T-helper 9 cell (primary cell): ENCODE results near the gene CBX2.
"Not testable (repeated sequence)": the region's sequence is repeated elsewhere in the genome, so short reads cannot be mapped to it uniquely, and the experiment has no call there.

Experiments used
- DNase-seq: peaks from one replicate; pipeline ENCODE4 v3.0.0-alpha.2; 2020

CBX2 gene

GRCh38 chr17:79772726-79773125, 5.2 kb upstream of the CBX2 start:
- DNase-seq, result not testable (repeated sequence)

- no peak for DNase-seq
Measured at GRCh38 chr17:79774561-79774975, 3.4 kb upstream of the CBX2 start.

GRCh38 chr17:79775632-79776031, 2.3 kb upstream of the CBX2 start:
- no peak for DNase-seq

GRCh38 chr17:79776376-79777119, 1.4 kb upstream of the CBX2 start:
- DNase-seq, result no peak

- DNase-seq, result no peak
Measured at GRCh38 chr17:79777120-79777893, 641 bp upstream of the CBX2 start.

GRCh38 chr17:79778504-79779083, 646 bp downstream of the CBX2 start:
- no peak for DNase-seq

GRCh38 chr17:79779084-79779529, 1.2 kb downstream of the CBX2 start:
- DNase-seq, result no peak

GRCh38 chr17:79779661-79780365, 1.9 kb downstream of the CBX2 start:
- no peak for DNase-seq

GRCh38 chr17:79781012-79781650, 3.2 kb downstream of the CBX2 start:
- DNase-seq, result no peak

- DNase-seq, result no peak
Measured at GRCh38 chr17:79781736-79782575, 4.0 kb downstream of the CBX2 start.

GRCh38 chr17:79783891-79784290, 5.9 kb downstream of the CBX2 start:
- no peak for DNase-seq

GRCh38 chr17:79784353-79785016, 6.5 kb downstream of the CBX2 start:
- no peak for DNase-seq

GRCh38 chr17:79785017-79785899, 7.3 kb downstream of the CBX2 start:
- DNase-seq, result no peak

GRCh38 chr17:79785900-79786810, 8.2 kb downstream of the CBX2 start:
- no peak for DNase-seq

- DNase-seq, result no peak
Measured at GRCh38 chr17:79786930-79787643, 9.1 kb downstream of the CBX2 start.

GRCh38 chr17:79788455-79788854, 10.5 kb downstream of the CBX2 start:
- no peak for DNase-seq

- DNase-seq, result no peak
Measured at GRCh38 chr17:79788989-79789942, 11.3 kb downstream of the CBX2 start.
